ENCODE data around the gene ASTN2.

DNA sequence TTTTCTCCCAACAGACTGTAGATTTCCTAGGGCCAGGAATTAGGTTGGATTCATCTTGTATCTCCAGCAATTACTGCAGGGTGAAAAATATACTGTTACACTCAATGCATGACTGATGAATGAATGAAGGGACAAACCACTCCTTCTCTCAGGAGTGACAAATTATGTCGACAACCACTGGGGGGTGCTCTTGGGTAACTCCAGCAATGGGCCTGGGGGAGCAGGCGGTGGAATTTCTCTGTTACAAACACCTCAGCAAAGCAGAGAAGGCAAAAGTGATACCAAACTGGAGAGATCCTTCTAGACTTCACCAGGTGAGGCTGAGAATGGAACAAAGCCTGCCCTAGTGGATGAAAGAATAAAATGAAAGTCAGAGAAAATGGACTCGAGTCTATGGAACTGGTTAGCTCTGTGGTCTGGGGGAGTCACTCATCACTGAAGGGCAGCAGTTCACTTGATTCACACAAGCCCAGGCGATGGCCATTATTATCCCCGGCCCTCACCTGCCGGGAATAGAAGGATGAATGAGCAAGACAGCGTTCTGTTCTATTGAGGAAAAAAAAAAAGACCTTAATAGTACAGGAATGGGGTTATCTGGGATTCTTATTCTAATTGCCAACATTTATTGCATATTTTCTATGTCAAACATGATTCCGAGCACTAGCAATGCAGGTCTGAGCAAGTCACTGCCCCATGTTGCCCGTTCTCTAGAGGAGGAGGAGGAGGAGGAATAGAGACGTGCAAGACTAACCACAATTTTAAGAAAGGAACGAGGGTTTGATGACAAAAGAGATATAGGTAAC, 341.1 kb downstream of the ASTN2 start:
- TF ChIP-seq POLR2A (IDR thresholded peaks at IDR 0.05) (no peak), EP300 (IDR thresholded peaks at IDR 0.05) (no peak)
- TF ChIP-seq, protein P1, sequence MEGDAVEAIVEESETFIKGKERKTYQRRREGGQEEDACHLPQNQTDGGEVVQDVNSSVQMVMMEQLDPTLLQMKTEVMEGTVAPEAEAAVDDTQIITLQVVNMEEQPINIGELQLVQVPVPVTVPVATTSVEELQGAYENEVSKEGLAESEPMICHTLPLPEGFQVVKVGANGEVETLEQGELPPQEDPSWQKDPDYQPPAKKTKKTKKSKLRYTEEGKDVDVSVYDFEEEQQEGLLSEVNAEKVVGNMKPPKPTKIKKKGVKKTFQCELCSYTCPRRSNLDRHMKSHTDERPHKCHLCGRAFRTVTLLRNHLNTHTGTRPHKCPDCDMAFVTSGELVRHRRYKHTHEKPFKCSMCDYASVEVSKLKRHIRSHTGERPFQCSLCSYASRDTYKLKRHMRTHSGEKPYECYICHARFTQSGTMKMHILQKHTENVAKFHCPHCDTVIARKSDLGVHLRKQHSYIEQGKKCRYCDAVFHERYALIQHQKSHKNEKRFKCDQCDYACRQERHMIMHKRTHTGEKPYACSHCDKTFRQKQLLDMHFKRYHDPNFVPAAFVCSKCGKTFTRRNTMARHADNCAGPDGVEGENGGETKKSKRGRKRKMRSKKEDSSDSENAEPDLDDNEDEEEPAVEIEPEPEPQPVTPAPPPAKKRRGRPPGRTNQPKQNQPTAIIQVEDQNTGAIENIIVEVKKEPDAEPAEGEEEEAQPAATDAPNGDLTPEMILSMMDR (IDR thresholded peaks at IDR 0.05): no peak
